Activated CD8-positive, alpha-beta T cell treated with anti-CD3 and anti-CD28 coated beads for 36 hours (primary cell): ENCODE data around the gene FRY. TPM values are rescaled to one million over a fixed set of nuclear protein-coding genes. Genes with fewer than 3 reads are reported as not detected.

Source experiments
- ATAC-seq: fragments of 200-7000 bp; cut with Tn5 transposase; one replicate; pipeline ENCODE4 v1.10.0; 2021; ENCODE audit warnings: mild to moderate bottlenecking, moderate library complexity
- CTCF ChIA-PET: fragments of 350-600 bp; sonication (Branson Sonifier 250); formaldehyde crosslinking; loops from one replicate; lab custom pipeline; 2021; ENCODE audit warnings: antibody characterized with exemption; lab: Charles Lee
- POLR2A ChIA-PET: fragments of 350-600 bp; sonication (Branson Sonifier 250); formaldehyde crosslinking; loops from one replicate; lab custom pipeline; 2021; ENCODE audit warnings: antibody characterized with exemption; lab: Charles Lee
- DNase-seq: peaks from one replicate; pipeline ENCODE4 v3.0.0-alpha.2; 2020
- H3K27ac Mint-ChIP-seq: one replicate; pipeline ENCODE4 v1.8.0; 2021; ENCODE audit warnings: mild to moderate bottlenecking, mixed read lengths
- H3K27me3 Mint-ChIP-seq: one replicate; pipeline ENCODE4 v1.8.0; 2021; ENCODE audit warnings: mixed read lengths
- H3K36me3 Mint-ChIP-seq: one replicate; pipeline ENCODE4 v1.8.0; 2021; ENCODE audit warnings: low read depth, mixed read lengths
- H3K4me1 Mint-ChIP-seq: one replicate; pipeline ENCODE4 v1.8.0; 2021; ENCODE audit warnings: low read depth, mixed read lengths
- H3K4me3 Mint-ChIP-seq: one replicate; pipeline ENCODE4 v1.8.0; 2021; ENCODE audit warnings: mild to moderate bottlenecking, moderate library complexity, mixed read lengths
- H3K9me3 Mint-ChIP-seq: one replicate; pipeline ENCODE4 v1.8.0; 2021; ENCODE audit warnings: mixed read lengths
- CTCF ChIP-seq: fragments of 200-600 bp; IDR thresholded peaks from one replicate; pipeline ENCODE4 v1.8.0; 2022; ENCODE audit warnings: antibody characterized with exemption, mild to moderate bottlenecking
- intact Hi-C: fragments of 100-400 bp; cut with micrococcal nuclease; formaldehyde crosslinking; loops from one replicate; pipeline ENCODE4 v1.10.0; 2022
- total RNA-seq, 2 experiments: library from RNA; stranded (reverse); gene quantifications; one replicate each; pipeline ENCODE4 v1.2.3, GENCODE V29; 2021

FRY gene
- total RNA-seq, 2 experiments from 2014 or later = 0.58 to 0.68 TPM

GRCh38 chr13:32025730-32026129, 5.8 kb upstream of the FRY start:
- H3K4me1 Mint-ChIP-seq = peaks cover 2% of the 10 kb centered on the region
- no peak for TF ChIP-seq CTCF
- no peak overlapping the region for H3K4me3 Mint-ChIP-seq
- H3K27me3 Mint-ChIP-seq = peaks cover 3% of the 10 kb centered on the region
- no peak overlapping the region for H3K27ac Mint-ChIP-seq
- intact Hi-C loops = no loop called here
- CTCF ChIA-PET = no interaction called here
- no peaks in the 10 kb centered on the region for H3K9me3 Mint-ChIP-seq
- ATAC-seq (no peak), DNase-seq (no peak)
- POLR2A ChIA-PET = no interaction called here
- H3K36me3 Mint-ChIP-seq = no peaks in the 10 kb centered on the region

DNA sequence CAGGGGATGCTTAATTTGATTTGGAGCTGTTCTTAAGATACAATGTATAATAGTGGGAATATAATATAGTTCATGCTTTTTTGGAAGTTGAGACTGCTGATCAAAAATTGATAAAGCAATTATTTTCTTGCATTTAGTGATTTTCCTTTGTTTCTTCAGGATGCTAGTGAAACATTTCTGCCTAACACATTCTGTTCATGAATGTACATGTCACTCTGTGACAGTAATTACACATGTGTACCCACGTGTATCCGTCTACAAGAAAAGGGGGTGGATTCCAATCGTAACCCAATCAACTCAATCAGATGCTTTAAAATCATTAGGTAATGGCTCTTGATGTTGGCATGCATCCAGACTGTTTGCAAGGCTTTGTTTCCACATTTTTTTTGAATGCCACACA, 5.0 kb upstream of the FRY start:
- no peak overlapping the region for H3K4me3 Mint-ChIP-seq
- H3K4me1 Mint-ChIP-seq = peaks cover 5% of the 10 kb centered on the region
- ChIA-PET POLR2A (no interaction called here), CTCF (no interaction called here)
- H3K9me3 Mint-ChIP-seq = no peaks in the 10 kb centered on the region
- no peak overlapping the region for H3K27ac Mint-ChIP-seq
- DNase-seq (no peak), ATAC-seq (no peak)
- peaks cover under 1% of the 10 kb centered on the region for H3K36me3 Mint-ChIP-seq
- intact Hi-C loops = no loop called here
- H3K27me3 Mint-ChIP-seq = peaks cover 6% of the 10 kb centered on the region
- TF ChIP-seq CTCF = no peak

DNA sequence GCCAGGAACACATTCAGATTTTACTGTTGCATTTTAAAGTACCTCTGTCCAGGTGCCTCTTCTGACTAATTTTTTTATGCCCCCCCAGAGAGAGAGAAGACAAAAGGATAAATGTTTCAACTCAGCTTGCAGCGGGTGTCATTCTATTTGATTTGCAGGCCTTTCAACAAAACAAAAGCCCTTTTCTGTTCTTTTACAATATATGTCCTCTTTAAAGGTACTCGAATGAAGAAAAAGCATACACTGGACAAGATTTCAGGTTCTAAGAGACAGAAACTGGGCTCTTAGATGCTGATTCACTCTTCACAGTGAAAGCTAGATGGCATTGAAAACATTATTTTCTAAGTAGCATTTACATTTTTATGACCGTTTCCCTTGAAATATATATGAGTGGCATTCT, 2.9 kb upstream of the FRY start:
- H3K4me1 Mint-ChIP-seq = peaks cover 10% of the 10 kb centered on the region
- H3K27me3 Mint-ChIP-seq = peaks cover 16% of the 10 kb centered on the region
- H3K9me3 Mint-ChIP-seq = no peaks in the 10 kb centered on the region
- H3K4me3 Mint-ChIP-seq = no peak overlapping the region
- ChIA-PET POLR2A (interaction anchor here (0.7 kb wide), 1 partner anchor 53 kb away, joined by 3 read pairs; no protein-coding TSS in a partner anchor), CTCF (no interaction called here)
- no peak overlapping the region for H3K27ac Mint-ChIP-seq
- intact Hi-C loops = no loop called here
- DNase-seq (no peak), ATAC-seq (no peak)
- TF ChIP-seq CTCF = no peak
- H3K36me3 Mint-ChIP-seq = peaks cover 2% of the 10 kb centered on the region

- ATAC-seq = no peak
- POLR2A ChIA-PET = no interaction called here
- intact Hi-C loops = no loop called here
Observed at GRCh38 chr13:32029684-32030083, 1.9 kb upstream of the FRY start.

More at GRCh38 chr13:32029684-32030083, 1.9 kb upstream of the FRY start:
- no peak overlapping the region for H3K27ac Mint-ChIP-seq
- H3K36me3 Mint-ChIP-seq = peaks cover 2% of the 10 kb centered on the region
- no peaks in the 10 kb centered on the region for H3K9me3 Mint-ChIP-seq
- CTCF ChIA-PET = no interaction called here
- no peak for TF ChIP-seq CTCF
- no peak for DNase-seq
- peaks cover 22% of the 10 kb centered on the region for H3K27me3 Mint-ChIP-seq
- no peak overlapping the region for H3K4me3 Mint-ChIP-seq
- H3K4me1 Mint-ChIP-seq = peaks cover 10% of the 10 kb centered on the region
